ENCODE data around the gene LPIN2.
A peak's percentile ranks its signal among the peaks of the same experiment; 100 is the strongest.

The LPIN2 gene

DNA sequence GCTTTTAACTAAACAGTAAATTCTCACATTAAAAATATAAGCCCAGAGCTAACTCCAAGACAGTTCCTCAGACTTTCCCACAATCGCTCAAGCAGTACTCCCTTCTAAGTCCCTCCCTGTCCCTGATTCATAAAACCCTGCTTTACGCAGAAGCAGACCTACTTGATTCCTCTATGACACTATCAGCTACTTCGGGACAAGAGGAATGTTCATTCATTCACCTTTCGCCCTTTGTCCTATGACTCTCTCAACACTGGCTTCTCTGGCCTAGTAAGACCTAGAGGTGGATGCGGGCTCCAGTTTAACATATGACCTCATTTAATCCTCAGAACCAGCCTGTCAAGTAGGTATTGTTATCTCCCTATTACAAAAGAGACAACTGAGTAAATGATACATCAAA lies 10.2 kb downstream of the LPIN2 start:
- no peak for DNase-seq (ENCODE audit: low spot score)
- no peak overlapping the region for H3K4me3 ChIP-seq
- no peak overlapping the region for H3K27ac ChIP-seq
- TF ChIP-seq, protein P1, sequence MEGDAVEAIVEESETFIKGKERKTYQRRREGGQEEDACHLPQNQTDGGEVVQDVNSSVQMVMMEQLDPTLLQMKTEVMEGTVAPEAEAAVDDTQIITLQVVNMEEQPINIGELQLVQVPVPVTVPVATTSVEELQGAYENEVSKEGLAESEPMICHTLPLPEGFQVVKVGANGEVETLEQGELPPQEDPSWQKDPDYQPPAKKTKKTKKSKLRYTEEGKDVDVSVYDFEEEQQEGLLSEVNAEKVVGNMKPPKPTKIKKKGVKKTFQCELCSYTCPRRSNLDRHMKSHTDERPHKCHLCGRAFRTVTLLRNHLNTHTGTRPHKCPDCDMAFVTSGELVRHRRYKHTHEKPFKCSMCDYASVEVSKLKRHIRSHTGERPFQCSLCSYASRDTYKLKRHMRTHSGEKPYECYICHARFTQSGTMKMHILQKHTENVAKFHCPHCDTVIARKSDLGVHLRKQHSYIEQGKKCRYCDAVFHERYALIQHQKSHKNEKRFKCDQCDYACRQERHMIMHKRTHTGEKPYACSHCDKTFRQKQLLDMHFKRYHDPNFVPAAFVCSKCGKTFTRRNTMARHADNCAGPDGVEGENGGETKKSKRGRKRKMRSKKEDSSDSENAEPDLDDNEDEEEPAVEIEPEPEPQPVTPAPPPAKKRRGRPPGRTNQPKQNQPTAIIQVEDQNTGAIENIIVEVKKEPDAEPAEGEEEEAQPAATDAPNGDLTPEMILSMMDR (IDR thresholded peaks at IDR 0.05), result no peak

DNA sequence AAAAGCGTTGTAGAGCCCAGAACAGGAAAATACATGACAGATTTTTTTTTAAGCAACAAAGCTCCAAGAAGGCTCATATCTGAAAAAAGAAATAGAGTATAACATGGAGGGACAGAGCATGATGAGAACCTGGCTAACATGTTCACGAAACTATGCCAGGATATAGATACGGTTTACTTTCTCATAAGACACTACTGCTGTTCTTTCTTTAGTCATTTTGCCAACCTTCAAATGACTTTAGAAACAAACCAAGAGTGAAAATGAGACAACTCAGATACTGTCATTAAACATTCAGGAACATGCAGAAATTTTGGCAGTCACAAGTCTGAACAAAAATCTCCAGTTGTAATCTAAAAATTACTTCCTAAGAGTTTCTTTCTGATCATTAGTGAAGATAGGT lies 14.3 kb downstream of the LPIN2 start:
- no peak for DNase-seq (ENCODE audit: low spot score)
- H3K4me3 ChIP-seq, result no peak overlapping the region
- H3K27ac ChIP-seq, result peak overlapping the region; percentile 86 to 89
- TF ChIP-seq, protein P1 (IDR thresholded peaks at IDR 0.05), result no peak

DNA sequence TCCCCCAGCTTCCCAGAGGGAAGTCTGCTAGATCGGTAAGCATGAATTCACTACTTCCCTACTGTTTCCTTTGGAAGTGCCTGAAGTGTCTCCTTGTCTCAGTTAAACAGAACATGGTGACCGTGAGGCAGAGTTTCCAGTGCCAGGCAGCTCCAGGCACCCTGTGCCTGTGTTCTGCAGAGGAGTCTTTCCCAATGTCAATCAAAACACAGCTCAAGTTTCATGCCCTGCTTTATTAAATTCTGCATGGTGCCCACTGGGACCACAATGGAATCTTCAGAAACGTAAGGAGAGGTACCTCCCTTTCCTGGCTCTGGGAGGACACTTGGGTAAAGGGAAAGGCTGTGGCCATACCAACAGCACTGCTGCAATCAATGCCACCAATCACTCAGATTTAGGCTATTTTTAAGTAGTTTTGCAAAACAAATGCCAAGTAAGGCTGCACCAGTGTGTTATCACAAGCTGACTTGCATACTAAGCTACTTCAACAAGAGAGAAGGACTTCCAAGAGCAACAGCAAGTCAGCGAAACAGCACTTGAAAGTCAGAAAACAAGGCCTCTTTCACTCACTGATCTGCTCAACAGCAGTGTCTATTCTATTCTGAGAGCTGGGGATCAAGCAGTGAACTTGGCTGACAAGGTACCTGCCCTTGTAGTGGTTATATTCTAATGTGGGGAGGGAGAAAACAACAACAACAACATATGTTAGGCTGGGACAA lies 14.9 kb downstream of the LPIN2 start:
- Histone ChIP-seq H3K27ac (peak overlapping the region; percentile 86 to 89), H3K4me3 (peak overlapping the region; percentile 11)
- DNase-seq (ENCODE audit: low spot score), result peak; percentile 83
- TF ChIP-seq, protein P1 (IDR thresholded peaks at IDR 0.05), result no peak

DNA sequence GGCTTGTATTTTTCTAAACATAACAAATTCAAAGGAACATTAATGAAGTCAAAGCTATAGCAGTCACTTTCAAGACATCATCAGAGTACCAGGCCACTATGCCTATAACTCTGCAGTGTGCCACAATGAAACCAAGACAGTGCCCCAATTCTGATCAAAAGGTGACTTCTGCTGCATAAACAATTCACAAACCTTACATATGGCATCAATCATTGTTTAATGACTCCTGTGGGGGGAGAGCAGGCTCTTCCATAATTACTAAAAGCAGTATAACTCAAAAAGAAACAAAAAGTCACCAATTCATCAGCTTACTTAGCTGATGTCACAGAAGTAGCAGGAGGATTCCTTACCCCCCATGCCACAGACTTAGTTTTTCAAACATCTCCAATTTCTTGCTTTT lies 15.5 kb downstream of the LPIN2 start:
- DNase-seq (ENCODE audit: low spot score), result no peak
- peak overlapping the region; percentile 86 to 89 for H3K27ac ChIP-seq
- TF ChIP-seq, protein P1 (IDR thresholded peaks at IDR 0.05), result no peak
- H3K4me3 ChIP-seq, result peak overlapping the region; percentile 11

DNA sequence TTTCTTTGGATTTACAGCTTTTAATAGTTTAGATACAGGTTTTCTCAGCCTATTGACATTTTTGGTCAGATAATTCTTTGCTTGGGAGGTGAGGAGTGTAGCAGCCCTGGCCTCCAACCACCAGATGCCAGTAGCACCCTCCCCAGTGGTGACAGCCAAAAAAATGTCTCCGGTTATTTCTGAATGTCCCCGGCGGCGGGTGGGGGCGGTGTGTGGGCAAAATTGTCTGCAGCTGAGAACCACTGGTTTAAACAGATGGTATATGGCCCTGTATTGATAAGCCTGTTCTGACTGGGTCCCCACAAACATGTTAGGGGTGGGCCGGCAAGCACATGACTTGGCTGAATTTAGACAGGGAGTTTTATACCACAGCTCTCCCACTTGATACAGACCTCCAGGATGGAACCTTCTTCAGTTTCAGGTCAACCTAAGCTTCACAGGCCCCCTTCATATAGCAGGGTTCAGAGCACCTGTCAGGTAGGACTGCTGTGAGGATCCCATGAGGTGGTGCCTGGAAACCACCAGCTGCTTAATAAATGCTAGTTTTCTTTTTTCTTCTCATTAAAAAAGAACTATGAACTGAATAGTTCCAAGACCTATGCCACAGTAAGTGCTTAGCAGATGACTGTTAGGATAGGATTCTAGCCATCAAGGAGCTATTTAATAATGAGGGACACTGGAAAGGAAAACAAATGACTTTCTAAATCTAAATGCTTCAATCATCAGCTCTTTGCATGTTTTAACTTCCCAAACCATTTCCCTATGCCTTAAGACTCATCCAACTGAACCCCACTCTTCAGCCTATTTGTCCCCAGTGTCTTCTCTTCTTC lies 18.1 kb downstream of the LPIN2 start:
- DNase-seq (ENCODE audit: low spot score), result no peak
- Histone ChIP-seq H3K27ac (peak overlapping the region; percentile 62 to 76), H3K4me3 (peak overlapping the region; percentile 39)
- TF ChIP-seq, protein P1 (IDR thresholded peaks at IDR 0.05), result peak; percentile 39

DNA sequence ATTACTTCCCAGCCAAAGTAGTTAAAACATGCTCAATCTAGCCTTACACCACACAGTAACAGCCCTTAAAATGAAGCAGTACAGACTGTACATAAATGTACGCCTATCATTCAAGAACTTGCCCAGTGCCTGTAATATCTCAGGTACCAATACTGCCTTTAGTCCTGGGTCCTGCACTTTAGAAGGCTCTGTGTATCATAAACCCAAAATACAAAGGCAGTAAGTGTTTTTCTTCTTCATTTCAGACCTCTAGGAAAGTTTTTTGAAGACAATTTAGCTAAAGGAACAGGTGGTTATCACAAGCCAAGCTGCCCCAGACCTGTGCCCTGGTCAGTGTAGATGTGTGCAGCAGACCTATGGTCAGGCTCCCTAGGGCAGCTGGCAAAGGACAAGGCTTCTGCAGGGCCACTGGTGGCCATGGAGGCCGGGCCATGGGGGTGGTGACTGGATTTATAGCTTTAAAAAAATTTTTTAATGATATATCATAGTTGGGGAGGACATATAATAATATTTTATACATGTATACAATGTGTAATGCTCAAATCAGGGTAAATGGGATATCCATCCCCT lies 18.8 kb downstream of the LPIN2 start:
- no peak for DNase-seq (ENCODE audit: low spot score)
- Histone ChIP-seq H3K27ac (peak overlapping the region in 1 of 2 donors; percentile 76), H3K4me3 (no peak overlapping the region)
- TF ChIP-seq, protein P1 (IDR thresholded peaks at IDR 0.05), result no peak

Data from coronary artery (tissue), 2 donors.